ENCODE data around the gene KATNA1.
A peak's percentile ranks its signal among the peaks of the same experiment; 100 is the strongest.
"Not testable (repeated sequence)": the region's sequence is repeated elsewhere in the genome, so short reads cannot be mapped to it uniquely, and the experiment has no call there.

Gene KATNA1

GRCh38 chr6:149648148-149649145 lies at the start of gene KATNA1:
KATNA1 (minus strand) TSS chr6:149648714; CDS start chr6:149638547, 10,167 bp downstream.
- no peaks in the 10 kb centered on the region for H3K4me1 ChIP-seq (ENCODE audit: control insufficient read depth, insufficient read depth, low read length)
- H3K4me3 ChIP-seq (ENCODE audit: low read length) = peak within 1 kb of the TSS; percentile 95
- no peaks in the 10 kb centered on the region for H3K36me3 ChIP-seq (ENCODE audit: control insufficient read depth, insufficient read depth, low read length)
- H3K27ac ChIP-seq (ENCODE audit: low read depth, low read length) = peak within 1 kb of the TSS; percentile 50
- peak within 1 kb of the TSS; percentile 92 for H3K9ac ChIP-seq (ENCODE audit: low read length)
- no peaks in the 10 kb centered on the region for H3K27me3 ChIP-seq (ENCODE audit: control insufficient read depth, insufficient read depth, low read length)

GRCh38 chr6:149698175-149698574 lies 49.7 kb upstream of the KATNA1 start:
- H3K9ac ChIP-seq (ENCODE audit: low read length) = no peak overlapping the region

GRCh38 chr6:149696901-149697300 lies 48.4 kb upstream of the KATNA1 start:
- Histone ChIP-seq H3K4me3 (ENCODE audit: low read length) (no peak overlapping the region), H3K4me1 (ENCODE audit: control insufficient read depth, insufficient read depth, low read length) (no peaks in the 10 kb centered on the region), H3K27me3 (ENCODE audit: control insufficient read depth, insufficient read depth, low read length) (no peaks in the 10 kb centered on the region), H3K9ac (ENCODE audit: low read length) (no peak overlapping the region), H3K36me3 (ENCODE audit: control insufficient read depth, insufficient read depth, low read length) (peaks cover 4% of the 10 kb centered on the region), H3K27ac (ENCODE audit: low read depth, low read length) (no peak overlapping the region)

More at GRCh38 chr6:149698175-149698574, 49.7 kb upstream of the KATNA1 start:
- Histone ChIP-seq H3K36me3 (ENCODE audit: control insufficient read depth, insufficient read depth, low read length) (peaks cover 2% of the 10 kb centered on the region), H3K4me1 (ENCODE audit: control insufficient read depth, insufficient read depth, low read length) (no peaks in the 10 kb centered on the region), H3K27me3 (ENCODE audit: control insufficient read depth, insufficient read depth, low read length) (no peaks in the 10 kb centered on the region), H3K27ac (ENCODE audit: low read depth, low read length) (no peak overlapping the region), H3K4me3 (ENCODE audit: low read length) (no peak overlapping the region)

- Histone ChIP-seq H3K27me3 (ENCODE audit: control insufficient read depth, insufficient read depth, low read length) (no peaks in the 10 kb centered on the region), H3K4me3 (ENCODE audit: low read length) (no peak overlapping the region), H3K27ac (ENCODE audit: low read depth, low read length) (no peak overlapping the region), H3K9ac (ENCODE audit: low read length) (no peak overlapping the region), H3K36me3 (ENCODE audit: control insufficient read depth, insufficient read depth, low read length) (peaks cover 7% of the 10 kb centered on the region), H3K4me1 (ENCODE audit: control insufficient read depth, insufficient read depth, low read length) (no peaks in the 10 kb centered on the region)
These were observed 46.4 kb upstream of the KATNA1 start for GRCh38 chr6:149694921-149695320.

GRCh38 chr6:149691201-149691600 lies 42.7 kb upstream of the KATNA1 start:
- Histone ChIP-seq H3K4me3 (ENCODE audit: low read length) (no peak overlapping the region), H3K27ac (ENCODE audit: low read depth, low read length) (no peak overlapping the region), H3K9ac (ENCODE audit: low read length) (no peak overlapping the region), H3K4me1 (ENCODE audit: control insufficient read depth, insufficient read depth, low read length) (no peaks in the 10 kb centered on the region), H3K27me3 (ENCODE audit: control insufficient read depth, insufficient read depth, low read length) (no peaks in the 10 kb centered on the region), H3K36me3 (ENCODE audit: control insufficient read depth, insufficient read depth, low read length) (peaks cover 7% of the 10 kb centered on the region)

GRCh38 chr6:149686230-149686629 lies 37.7 kb upstream of the KATNA1 start:
- no peak overlapping the region for H3K4me3 ChIP-seq (ENCODE audit: low read length)
- H3K27ac ChIP-seq (ENCODE audit: low read depth, low read length) = no peak overlapping the region
- no peaks in the 10 kb centered on the region for H3K4me1 ChIP-seq (ENCODE audit: control insufficient read depth, insufficient read depth, low read length)
- no peak overlapping the region for H3K9ac ChIP-seq (ENCODE audit: low read length)
- no peaks in the 10 kb centered on the region for H3K27me3 ChIP-seq (ENCODE audit: control insufficient read depth, insufficient read depth, low read length)
- H3K36me3 ChIP-seq (ENCODE audit: control insufficient read depth, insufficient read depth, low read length) = peaks cover 16% of the 10 kb centered on the region

- H3K36me3 ChIP-seq (ENCODE audit: control insufficient read depth, insufficient read depth, low read length) = peaks cover 16% of the 10 kb centered on the region
- no peaks in the 10 kb centered on the region for H3K27me3 ChIP-seq (ENCODE audit: control insufficient read depth, insufficient read depth, low read length)
- H3K4me3 ChIP-seq (ENCODE audit: low read length) = no peak overlapping the region
- no peak overlapping the region for H3K27ac ChIP-seq (ENCODE audit: low read depth, low read length)
- no peaks in the 10 kb centered on the region for H3K4me1 ChIP-seq (ENCODE audit: control insufficient read depth, insufficient read depth, low read length)
- no peak overlapping the region for H3K9ac ChIP-seq (ENCODE audit: low read length)
These were observed 34.8 kb upstream of the KATNA1 start for GRCh38 chr6:149683256-149683859.

- not testable (repeated sequence) for H3K27ac ChIP-seq (ENCODE audit: low read depth, low read length); H3K27me3 ChIP-seq (ENCODE audit: control insufficient read depth, insufficient read depth, low read length); H3K9ac ChIP-seq (ENCODE audit: low read length); H3K4me3 ChIP-seq (ENCODE audit: low read length); H3K4me1 ChIP-seq (ENCODE audit: control insufficient read depth, insufficient read depth, low read length)
- peaks cover 16% of the 10 kb centered on the region for H3K36me3 ChIP-seq (ENCODE audit: control insufficient read depth, insufficient read depth, low read length)
These were observed 33.3 kb upstream of the KATNA1 start for GRCh38 chr6:149681845-149682244.

GRCh38 chr6:149681209-149681608 lies 32.7 kb upstream of the KATNA1 start:
- no peak overlapping the region for H3K9ac ChIP-seq (ENCODE audit: low read length)
- H3K4me1 ChIP-seq (ENCODE audit: control insufficient read depth, insufficient read depth, low read length) = no peaks in the 10 kb centered on the region
- H3K4me3 ChIP-seq (ENCODE audit: low read length) = no peak overlapping the region
- H3K27me3 ChIP-seq (ENCODE audit: control insufficient read depth, insufficient read depth, low read length) = no peaks in the 10 kb centered on the region
- H3K27ac ChIP-seq (ENCODE audit: low read depth, low read length) = no peak overlapping the region
- H3K36me3 ChIP-seq (ENCODE audit: control insufficient read depth, insufficient read depth, low read length) = peaks cover 15% of the 10 kb centered on the region

- no peak overlapping the region for H3K9ac ChIP-seq (ENCODE audit: low read length)
- H3K27me3 ChIP-seq (ENCODE audit: control insufficient read depth, insufficient read depth, low read length) = no peaks in the 10 kb centered on the region
- H3K4me1 ChIP-seq (ENCODE audit: control insufficient read depth, insufficient read depth, low read length) = no peaks in the 10 kb centered on the region
- peaks cover 12% of the 10 kb centered on the region for H3K36me3 ChIP-seq (ENCODE audit: control insufficient read depth, insufficient read depth, low read length)
- no peak overlapping the region for H3K27ac ChIP-seq (ENCODE audit: low read depth, low read length)
- H3K4me3 ChIP-seq (ENCODE audit: low read length) = no peak overlapping the region
These were observed 32.0 kb upstream of the KATNA1 start for GRCh38 chr6:149680503-149680902.

GRCh38 chr6:149672265-149672664 lies 23.8 kb upstream of the KATNA1 start:
- H3K36me3 ChIP-seq (ENCODE audit: control insufficient read depth, insufficient read depth, low read length) = peaks cover 12% of the 10 kb centered on the region
- not testable (repeated sequence) for H3K27me3 ChIP-seq (ENCODE audit: control insufficient read depth, insufficient read depth, low read length); H3K9ac ChIP-seq (ENCODE audit: low read length); H3K27ac ChIP-seq (ENCODE audit: low read depth, low read length); H3K4me1 ChIP-seq (ENCODE audit: control insufficient read depth, insufficient read depth, low read length); H3K4me3 ChIP-seq (ENCODE audit: low read length)

GRCh38 chr6:149660028-149660427 lies 11.5 kb upstream of the KATNA1 start:
- Histone ChIP-seq H3K27me3 (ENCODE audit: control insufficient read depth, insufficient read depth, low read length) (no peaks in the 10 kb centered on the region), H3K4me3 (ENCODE audit: low read length) (no peak overlapping the region), H3K9ac (ENCODE audit: low read length) (no peak overlapping the region), H3K36me3 (ENCODE audit: control insufficient read depth, insufficient read depth, low read length) (peaks cover 9% of the 10 kb centered on the region), H3K4me1 (ENCODE audit: control insufficient read depth, insufficient read depth, low read length) (no peaks in the 10 kb centered on the region), H3K27ac (ENCODE audit: low read depth, low read length) (no peak overlapping the region)

All from rectal smooth muscle tissue (tissue), 1 donor.